ENCODE measurements around the gene ARHGEF4.

The ARHGEF4 gene

GRCh38 chr2:131037398-131038257 lies 200.9 kb downstream of the ARHGEF4 start:
- no peak for DNase-seq (ENCODE audit: low spot score)

DNA sequence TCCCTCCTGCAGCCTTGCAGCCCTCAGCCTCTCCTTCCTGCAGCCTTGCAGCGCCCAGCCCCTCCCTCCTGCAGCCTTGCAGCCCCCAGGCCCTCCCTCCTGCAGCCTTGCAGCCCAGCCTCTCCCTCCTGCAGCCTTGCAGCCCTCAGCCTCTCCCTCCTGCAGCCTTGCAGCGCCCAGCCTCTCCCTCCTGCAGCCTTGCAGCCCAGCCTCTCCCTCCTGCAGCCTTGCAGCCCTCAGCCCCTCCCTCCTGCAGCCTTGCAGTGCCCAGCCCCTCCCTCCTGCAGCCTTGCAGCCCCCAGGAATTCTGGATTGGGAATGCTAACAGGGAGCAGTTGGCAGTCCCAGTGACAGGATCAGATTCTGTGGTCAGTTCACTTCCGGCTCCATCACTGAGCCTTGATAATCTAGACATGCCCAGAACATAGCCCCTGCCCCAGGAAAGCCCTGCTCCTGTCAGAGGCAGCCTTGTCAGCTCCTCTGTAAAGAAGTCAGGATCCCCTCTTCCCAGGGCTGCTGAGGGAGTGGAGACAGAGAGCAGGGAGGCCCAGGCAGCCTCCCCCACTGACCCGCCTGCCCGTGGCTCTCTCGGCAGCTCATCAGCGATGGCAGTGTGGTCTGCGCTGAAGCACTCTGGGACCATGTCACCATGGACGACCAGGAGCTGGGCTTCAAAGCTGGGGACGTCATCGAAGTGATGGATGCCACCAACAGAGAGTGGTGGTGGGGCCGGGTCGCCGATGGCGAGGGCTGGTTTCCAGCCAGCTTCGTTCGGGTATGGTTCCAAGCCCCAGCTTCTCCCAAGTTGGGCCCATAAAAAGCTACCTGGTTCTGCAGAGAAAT lies 201.8 kb downstream of the ARHGEF4 start:
- no peak for DNase-seq (ENCODE audit: low spot score)

- no peak for DNase-seq (ENCODE audit: low spot score)
These were observed 202.4 kb downstream of the ARHGEF4 start for GRCh38 chr2:131039101-131039440.

DNA sequence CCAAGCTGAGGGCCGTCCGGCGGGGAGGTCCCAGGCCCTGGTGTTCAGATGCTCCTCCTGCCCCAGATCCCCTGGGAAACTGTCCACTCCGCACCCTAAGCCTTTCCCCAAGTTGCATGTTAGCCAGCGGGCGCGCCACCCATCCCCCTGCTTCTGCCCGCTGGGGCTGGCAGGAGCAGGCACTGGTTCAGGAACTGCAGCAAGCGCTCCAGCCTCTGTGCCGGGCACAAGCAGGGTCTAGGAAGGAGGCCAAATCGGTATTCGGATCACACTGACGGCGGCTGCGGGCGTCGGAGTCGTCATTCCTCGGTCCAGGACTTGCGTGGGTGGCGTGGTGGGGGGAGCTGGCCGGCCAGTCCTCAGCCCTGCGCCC lies 202.8 kb downstream of the ARHGEF4 start:
- DNase-seq (ENCODE audit: low spot score): no peak

DNA sequence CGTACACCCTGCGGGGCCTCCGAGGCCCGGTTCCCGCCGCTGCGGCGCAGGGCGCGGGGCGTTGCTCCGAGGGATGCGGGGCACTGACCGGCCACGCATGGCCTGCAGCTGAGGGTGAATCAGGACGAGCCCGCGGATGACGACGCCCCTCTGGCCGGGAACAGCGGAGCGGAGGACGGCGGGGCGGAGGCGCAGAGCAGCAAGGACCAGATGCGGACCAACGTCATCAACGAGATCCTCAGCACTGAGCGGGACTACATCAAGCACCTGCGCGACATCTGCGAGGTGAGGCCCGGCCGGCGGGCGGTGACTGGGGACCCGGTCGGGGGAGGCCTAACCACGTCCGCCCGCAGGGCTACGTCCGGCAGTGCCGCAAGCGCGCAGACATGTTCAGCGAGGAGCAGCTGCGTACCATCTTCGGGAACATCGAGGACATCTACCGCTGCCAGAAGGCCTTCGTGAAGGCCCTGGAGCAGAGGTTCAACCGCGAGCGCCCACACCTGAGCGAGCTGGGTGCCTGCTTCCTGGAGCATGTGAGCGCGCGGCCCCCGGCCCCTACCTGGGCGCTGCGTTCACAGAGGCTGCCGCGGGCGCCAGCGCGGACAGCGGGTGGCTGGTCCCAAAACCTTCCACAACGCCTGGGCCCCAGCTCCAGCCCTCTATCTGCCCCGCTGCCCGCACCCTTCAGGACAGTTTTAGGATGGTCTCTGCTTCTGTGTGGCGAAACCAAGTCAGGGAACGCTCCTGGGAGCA lies 203.4 kb downstream of the ARHGEF4 start:
- DNase-seq (ENCODE audit: low spot score): no peak

GRCh38 chr2:131040661-131041401 lies 204.1 kb downstream of the ARHGEF4 start:
- DNase-seq (ENCODE audit: low spot score): no peak

GRCh38 chr2:131041402-131042147 lies 204.9 kb downstream of the ARHGEF4 start:
- DNase-seq (ENCODE audit: low spot score): no peak

DNA sequence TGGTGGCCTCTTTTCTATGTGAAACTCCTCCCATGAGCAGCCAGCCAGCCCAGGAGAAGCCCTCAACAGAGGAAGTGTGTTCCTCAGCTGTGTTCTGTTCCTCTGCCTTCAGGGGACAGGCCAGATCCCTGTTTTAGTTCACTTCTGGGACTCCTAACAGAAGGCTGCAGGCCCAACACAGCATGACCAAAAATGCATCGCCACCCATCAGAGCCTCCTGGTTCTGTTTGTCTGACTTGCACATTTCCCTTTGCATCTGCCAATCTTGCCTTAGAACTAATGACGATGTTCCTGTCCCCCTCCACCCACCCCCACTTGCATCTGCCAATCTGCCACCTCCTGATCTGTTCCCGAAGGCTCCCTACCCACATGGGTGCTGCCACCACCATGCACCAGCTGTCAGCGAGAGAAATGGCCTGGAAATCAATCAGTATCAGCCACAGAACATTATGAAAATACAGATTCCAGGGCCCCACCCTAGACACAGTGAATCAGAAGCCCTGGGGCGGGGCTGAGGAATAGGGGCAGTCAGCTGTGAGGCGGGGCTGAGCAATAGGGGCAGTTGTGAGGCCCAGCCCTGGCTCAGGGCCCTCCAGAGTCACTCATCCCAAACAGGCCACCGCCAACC lies 205.5 kb downstream of the ARHGEF4 start:
- peak; percentile 75 for DNase-seq (ENCODE audit: low spot score)

DNA sequence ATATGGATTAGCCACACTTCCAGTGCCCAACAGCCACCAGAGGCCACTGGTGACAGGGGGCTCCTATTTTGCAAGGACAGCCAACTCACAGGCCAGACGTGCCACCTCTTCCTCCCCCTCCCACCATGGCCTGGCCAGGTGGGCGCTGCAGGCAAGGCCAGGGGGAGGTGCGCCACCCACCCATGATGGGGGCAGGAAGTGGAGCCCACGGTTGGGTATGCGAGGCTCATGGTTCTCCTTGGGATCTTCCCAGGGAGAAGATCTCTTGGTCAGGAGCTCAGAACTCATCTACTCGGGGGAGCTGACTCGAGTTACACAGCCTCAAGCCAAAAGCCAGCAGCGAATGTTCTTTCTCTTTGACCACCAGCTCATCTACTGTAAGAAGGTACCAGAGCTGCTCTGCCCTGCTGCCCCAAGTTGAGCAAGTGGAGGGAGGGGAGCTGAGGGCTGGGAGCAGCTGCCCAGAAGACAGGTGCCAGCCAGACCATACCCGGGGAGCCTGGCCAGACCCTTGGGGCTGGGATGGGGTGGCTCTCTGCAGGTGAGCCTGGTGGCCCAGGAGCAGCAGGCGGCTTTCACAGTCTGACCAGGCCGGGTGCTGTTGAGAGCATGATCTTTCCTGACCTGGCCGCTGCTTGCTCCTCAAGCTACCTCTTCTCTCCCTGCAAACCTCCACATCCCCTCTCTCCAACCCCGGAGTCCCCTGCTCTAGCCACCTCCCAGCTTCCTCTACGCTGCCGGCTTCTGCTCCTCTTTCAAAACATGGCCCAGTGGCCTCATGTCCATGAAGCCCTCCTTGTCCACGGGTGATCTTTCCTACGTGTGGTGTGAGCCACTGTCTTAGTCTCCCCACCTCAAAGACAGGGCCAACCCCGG lies 206.7 kb downstream of the ARHGEF4 start:
- DNase-seq (ENCODE audit: low spot score): no peak

- no peak for DNase-seq (ENCODE audit: low spot score)
These were observed 207.5 kb downstream of the ARHGEF4 start for GRCh38 chr2:131044075-131044756.

DNA sequence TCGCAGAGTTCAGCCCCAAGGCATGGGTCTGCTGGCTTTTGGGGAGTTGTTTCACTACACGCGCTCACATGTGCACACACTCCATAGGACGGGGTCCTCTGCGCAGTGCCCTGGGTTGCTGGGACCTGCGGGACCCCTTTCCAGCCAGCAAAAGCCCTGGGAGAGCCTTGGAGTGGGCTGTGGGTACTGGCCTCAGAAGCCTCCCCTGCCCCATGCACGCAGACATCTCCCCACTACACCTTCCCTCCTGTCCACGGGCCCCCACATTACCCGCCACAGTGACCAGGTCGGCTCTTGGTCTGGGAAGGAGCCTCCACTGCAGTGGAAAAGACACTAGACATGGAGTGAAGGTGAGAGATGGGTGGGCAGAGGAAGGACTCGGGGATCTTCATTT lies 208.0 kb downstream of the ARHGEF4 start:
- no peak for DNase-seq (ENCODE audit: low spot score)

- DNase-seq (ENCODE audit: low spot score): no peak
These were observed 208.7 kb downstream of the ARHGEF4 start for GRCh38 chr2:131045286-131046027.

- no peak for DNase-seq (ENCODE audit: low spot score)
These were observed 209.6 kb downstream of the ARHGEF4 start for GRCh38 chr2:131046028-131046917.

GRCh38 chr2:131046918-131047652 lies 210.4 kb downstream of the ARHGEF4 start:
- no peak for DNase-seq (ENCODE audit: low spot score)

DNA sequence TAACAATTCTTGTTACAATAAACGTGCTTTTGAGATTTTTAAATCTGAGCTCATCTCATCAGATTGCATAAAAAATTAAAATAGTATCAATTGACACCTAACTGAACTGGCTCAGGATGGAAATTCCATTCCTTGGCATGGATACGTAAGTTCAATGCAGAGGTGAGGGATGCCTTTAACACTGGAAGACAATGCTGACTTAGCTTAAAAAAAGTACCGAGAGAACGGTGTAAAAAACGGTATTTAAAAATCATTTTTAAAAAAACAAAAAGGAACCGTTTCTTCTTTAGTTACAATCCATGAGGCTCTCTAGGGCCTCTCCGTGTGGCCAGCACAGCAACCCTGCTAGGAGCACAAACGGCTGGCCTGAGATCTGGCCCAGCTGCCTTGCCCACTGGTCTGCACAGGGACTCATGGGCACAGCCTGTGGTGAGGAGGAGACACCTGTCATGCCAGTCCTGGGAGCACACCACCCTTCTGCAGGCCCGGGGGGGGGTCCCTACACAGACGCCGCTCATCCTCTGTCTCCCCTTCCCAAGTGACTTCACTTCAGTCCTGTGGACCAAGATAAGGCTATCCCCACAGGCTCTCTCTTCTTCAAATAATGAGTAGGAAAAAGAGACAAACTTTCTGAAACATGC lies 211.3 kb downstream of the ARHGEF4 start:
- no peak for DNase-seq (ENCODE audit: low spot score)

GRCh38 chr2:131048641-131049040 lies 211.9 kb downstream of the ARHGEF4 start:
- DNase-seq (ENCODE audit: low spot score): no peak
